Measurements from ENCODE around the gene CHPF2. TPM values are rescaled to one million over a fixed set of nuclear protein-coding genes. Genes with fewer than 3 reads are reported as not detected.

Gene CHPF2
- total RNA-seq, 1 donor from 2014 or later: 84.7 TPM

DNA sequence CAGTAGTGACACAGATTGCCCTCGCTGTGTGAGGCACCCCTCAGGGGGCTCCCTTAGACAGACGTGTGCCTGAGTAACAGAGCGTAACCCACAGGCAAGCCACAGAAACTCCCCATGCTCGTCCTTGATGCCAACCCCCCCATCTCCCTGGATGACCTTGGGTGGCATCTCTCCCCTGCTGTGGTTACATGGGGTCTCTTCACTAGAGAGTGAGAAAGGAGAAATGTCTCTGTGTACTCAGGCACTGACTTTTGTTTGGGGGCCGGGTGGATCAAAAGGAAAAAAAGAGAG lies 44.1 kb upstream of the CHPF2 start:
- Histone ChIP-seq H3K79me2 (ENCODE audit: insufficient read depth, low read length) (no peaks in the 10 kb centered on the region), H3K36me3 (ENCODE audit: insufficient read depth, low read length) (no peaks in the 10 kb centered on the region), H3K27ac (ENCODE audit: low read depth, low read length) (no peak overlapping the region), H3K4me1 (ENCODE audit: insufficient read depth, low read length) (no peaks in the 10 kb centered on the region), H4K20me1 (ENCODE audit: insufficient read depth, low read length) (no peaks in the 10 kb centered on the region), H2AFZ (ENCODE audit: low read depth, low read length) (no peak overlapping the region), H3K4me3 (ENCODE audit: insufficient read depth, low read depth, low read length) (no peak overlapping the region), H3K9me3 (ENCODE audit: insufficient read depth, low read depth, low read length) (no peaks in the 10 kb centered on the region), H3K27me3 (ENCODE audit: insufficient read depth, low read length) (peaks cover 16% of the 10 kb centered on the region), H3K4me2 (ENCODE audit: low read length) (no peak overlapping the region), H3K9ac (ENCODE audit: low read length) (no peak overlapping the region)
- FAIRE-seq (no peak), DNase-seq (ENCODE audit: low read depth) (no peak)
- TF ChIP-seq, protein P1, sequence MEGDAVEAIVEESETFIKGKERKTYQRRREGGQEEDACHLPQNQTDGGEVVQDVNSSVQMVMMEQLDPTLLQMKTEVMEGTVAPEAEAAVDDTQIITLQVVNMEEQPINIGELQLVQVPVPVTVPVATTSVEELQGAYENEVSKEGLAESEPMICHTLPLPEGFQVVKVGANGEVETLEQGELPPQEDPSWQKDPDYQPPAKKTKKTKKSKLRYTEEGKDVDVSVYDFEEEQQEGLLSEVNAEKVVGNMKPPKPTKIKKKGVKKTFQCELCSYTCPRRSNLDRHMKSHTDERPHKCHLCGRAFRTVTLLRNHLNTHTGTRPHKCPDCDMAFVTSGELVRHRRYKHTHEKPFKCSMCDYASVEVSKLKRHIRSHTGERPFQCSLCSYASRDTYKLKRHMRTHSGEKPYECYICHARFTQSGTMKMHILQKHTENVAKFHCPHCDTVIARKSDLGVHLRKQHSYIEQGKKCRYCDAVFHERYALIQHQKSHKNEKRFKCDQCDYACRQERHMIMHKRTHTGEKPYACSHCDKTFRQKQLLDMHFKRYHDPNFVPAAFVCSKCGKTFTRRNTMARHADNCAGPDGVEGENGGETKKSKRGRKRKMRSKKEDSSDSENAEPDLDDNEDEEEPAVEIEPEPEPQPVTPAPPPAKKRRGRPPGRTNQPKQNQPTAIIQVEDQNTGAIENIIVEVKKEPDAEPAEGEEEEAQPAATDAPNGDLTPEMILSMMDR (IDR thresholded peaks at IDR 0.05; ENCODE audit: insufficient read depth, low read depth, low read length): no peak
- Mint-ChIP-seq H3K4me1 (ENCODE audit: low read depth, unreplicated experiment) (no peaks in the 10 kb centered on the region), H3K4me3 (ENCODE audit: unreplicated experiment) (no peak overlapping the region), H3K9me3 (ENCODE audit: unreplicated experiment) (peaks cover 6% of the 10 kb centered on the region), H3K36me3 (ENCODE audit: low read depth, unreplicated experiment) (peaks cover 2% of the 10 kb centered on the region), H3K27ac (ENCODE audit: unreplicated experiment) (no peak overlapping the region), H3K27me3 (ENCODE audit: low read depth, unreplicated experiment) (peaks cover 41% of the 10 kb centered on the region)

DNA sequence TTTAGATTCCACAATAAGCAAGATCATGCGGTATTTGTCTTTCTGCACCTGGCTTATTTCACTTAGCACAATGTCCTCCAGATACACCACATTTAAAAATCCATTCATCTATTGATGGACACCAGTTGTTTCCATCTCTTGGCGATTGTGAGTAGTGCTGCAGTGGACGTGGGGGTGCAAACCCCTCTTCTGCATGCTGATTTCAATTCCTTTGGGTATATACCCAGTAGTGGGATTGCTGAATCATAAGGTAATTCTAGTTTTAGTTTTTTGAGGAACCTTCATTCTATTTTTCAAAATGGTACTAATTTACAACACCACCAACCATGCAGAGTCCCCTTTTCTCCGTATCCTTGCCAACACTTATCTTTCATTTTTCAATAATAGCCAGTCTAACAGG lies 43.2 kb upstream of the CHPF2 start:
- Histone ChIP-seq H3K9ac (ENCODE audit: low read length) (no peak overlapping the region), H3K4me1 (ENCODE audit: insufficient read depth, low read length) (no peaks in the 10 kb centered on the region), H3K4me3 (ENCODE audit: insufficient read depth, low read depth, low read length) (no peak overlapping the region), H3K79me2 (ENCODE audit: insufficient read depth, low read length) (no peaks in the 10 kb centered on the region), H2AFZ (ENCODE audit: low read depth, low read length) (no peak overlapping the region), H3K27me3 (ENCODE audit: insufficient read depth, low read length) (peaks cover 16% of the 10 kb centered on the region), H3K4me2 (ENCODE audit: low read length) (no peak overlapping the region), H4K20me1 (ENCODE audit: insufficient read depth, low read length) (no peaks in the 10 kb centered on the region), H3K9me3 (ENCODE audit: insufficient read depth, low read depth, low read length) (no peaks in the 10 kb centered on the region), H3K36me3 (ENCODE audit: insufficient read depth, low read length) (no peaks in the 10 kb centered on the region), H3K27ac (ENCODE audit: low read depth, low read length) (no peak overlapping the region)
- Mint-ChIP-seq H3K36me3 (ENCODE audit: low read depth, unreplicated experiment) (peaks cover 2% of the 10 kb centered on the region), H3K4me3 (ENCODE audit: unreplicated experiment) (no peak overlapping the region), H3K27me3 (ENCODE audit: low read depth, unreplicated experiment) (peaks cover 45% of the 10 kb centered on the region), H3K27ac (ENCODE audit: unreplicated experiment) (no peak overlapping the region), H3K4me1 (ENCODE audit: low read depth, unreplicated experiment) (no peaks in the 10 kb centered on the region), H3K9me3 (ENCODE audit: unreplicated experiment) (peaks cover 6% of the 10 kb centered on the region)
- DNase-seq (ENCODE audit: low read depth): no peak
- FAIRE-seq: no peak
- TF ChIP-seq, protein P1 (IDR thresholded peaks at IDR 0.05; ENCODE audit: insufficient read depth, low read depth, low read length): no peak
- TF ChIP-seq EZH2 (IDR thresholded peaks at IDR 0.05; ENCODE audit: insufficient read depth, low read length): no peak

DNA sequence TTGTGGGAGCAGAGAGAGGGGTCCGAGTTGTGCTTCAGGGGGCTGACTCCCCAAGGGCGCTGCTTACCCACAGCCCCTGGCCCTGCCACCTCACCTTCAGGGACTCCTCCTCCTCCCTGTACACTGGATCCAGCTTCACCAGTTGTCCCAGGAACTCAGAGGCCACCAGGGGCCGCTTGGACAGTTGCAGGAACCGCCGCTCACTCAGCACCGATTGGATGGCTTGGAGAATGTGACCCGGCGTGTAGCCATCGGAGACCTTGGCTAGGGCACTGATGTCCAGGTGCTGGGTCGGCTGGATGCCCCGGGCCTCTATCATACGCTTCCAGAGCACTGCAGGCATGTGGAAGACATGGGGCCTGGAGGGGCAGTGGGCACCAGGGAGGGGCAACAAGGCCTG lies 40.7 kb upstream of the CHPF2 start:
- Histone ChIP-seq H3K4me2 (ENCODE audit: low read length) (no peak overlapping the region), H3K9me3 (ENCODE audit: insufficient read depth, low read depth, low read length) (no peaks in the 10 kb centered on the region), H3K4me1 (ENCODE audit: insufficient read depth, low read length) (no peaks in the 10 kb centered on the region), H3K27ac (ENCODE audit: low read depth, low read length) (no peak overlapping the region), H3K4me3 (ENCODE audit: insufficient read depth, low read depth, low read length) (no peak overlapping the region), H3K27me3 (ENCODE audit: insufficient read depth, low read length) (peaks cover 29% of the 10 kb centered on the region), H3K9ac (ENCODE audit: low read length) (no peak overlapping the region), H3K36me3 (ENCODE audit: insufficient read depth, low read length) (no peaks in the 10 kb centered on the region), H2AFZ (ENCODE audit: low read depth, low read length) (no peak overlapping the region), H3K79me2 (ENCODE audit: insufficient read depth, low read length) (no peaks in the 10 kb centered on the region), H4K20me1 (ENCODE audit: insufficient read depth, low read length) (no peaks in the 10 kb centered on the region)
- FAIRE-seq (no peak), DNase-seq (ENCODE audit: low read depth) (no peak)
- Mint-ChIP-seq H3K27ac (ENCODE audit: unreplicated experiment) (no peak overlapping the region), H3K9me3 (ENCODE audit: unreplicated experiment) (peaks cover 5% of the 10 kb centered on the region), H3K4me1 (ENCODE audit: low read depth, unreplicated experiment) (no peaks in the 10 kb centered on the region), H3K27me3 (ENCODE audit: low read depth, unreplicated experiment) (peaks cover 57% of the 10 kb centered on the region), H3K4me3 (ENCODE audit: unreplicated experiment) (no peak overlapping the region), H3K36me3 (ENCODE audit: low read depth, unreplicated experiment) (peaks cover 2% of the 10 kb centered on the region)
- no peak for TF ChIP-seq EZH2 (IDR thresholded peaks at IDR 0.05; ENCODE audit: insufficient read depth, low read length)
- TF ChIP-seq, protein P1 (IDR thresholded peaks at IDR 0.05; ENCODE audit: insufficient read depth, low read depth, low read length): no peak
